ENCODE data around the gene HIVEP3.

Gene HIVEP3

GRCh38 chr1:41749991-41750745 is 168.6 kb downstream of the HIVEP3 start:
- DNase-seq = no peak

DNA sequence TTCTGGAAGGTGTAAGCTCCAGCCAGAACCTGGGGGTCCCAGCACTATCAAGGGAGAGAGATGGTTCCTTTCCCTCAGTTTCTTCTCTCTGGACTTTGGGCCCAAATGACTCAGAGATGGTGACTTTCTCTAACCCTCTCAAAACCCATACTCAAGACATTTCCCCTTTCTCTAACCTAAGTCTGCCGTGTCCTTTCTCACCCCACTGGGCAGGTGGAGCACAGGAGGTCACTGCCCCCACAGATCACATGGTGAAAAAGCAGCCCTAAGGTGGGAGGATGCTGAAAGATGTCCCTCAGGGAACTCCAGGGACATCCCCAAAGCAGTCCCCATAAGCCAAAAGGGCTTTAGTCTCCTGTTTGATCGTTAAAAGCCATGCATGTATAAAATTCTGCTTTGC is 173.7 kb downstream of the HIVEP3 start:
- no peak for DNase-seq

- no peak for DNase-seq
These were observed 175.4 kb downstream of the HIVEP3 start for GRCh38 chr1:41743366-41743765.

- no peak for DNase-seq
These were observed 176.5 kb downstream of the HIVEP3 start for GRCh38 chr1:41742219-41742618.

DNA sequence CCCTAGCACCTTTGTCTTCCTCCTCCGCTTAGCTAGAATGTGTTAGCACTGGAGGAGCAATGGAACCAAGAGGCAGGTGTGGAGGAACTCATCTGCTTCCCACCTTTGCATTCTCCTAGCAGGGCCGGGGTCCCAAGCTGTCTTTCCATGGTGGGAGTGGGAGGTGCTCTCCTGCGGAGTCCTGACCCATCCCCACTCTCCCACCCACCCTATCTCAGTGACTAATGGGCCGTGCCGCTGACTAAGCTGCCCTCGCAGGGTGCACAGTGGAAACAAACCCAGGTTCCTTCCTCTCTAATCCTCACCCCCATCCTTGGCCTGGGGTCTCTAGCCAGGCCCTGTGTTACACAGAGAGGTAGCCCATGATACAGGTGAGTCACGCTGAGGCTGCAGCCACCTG is 177.5 kb downstream of the HIVEP3 start:
- DNase-seq = peak; percentile 63

GRCh38 chr1:41740630-41741239 is 178.0 kb downstream of the HIVEP3 start:
- no peak for DNase-seq

DNA sequence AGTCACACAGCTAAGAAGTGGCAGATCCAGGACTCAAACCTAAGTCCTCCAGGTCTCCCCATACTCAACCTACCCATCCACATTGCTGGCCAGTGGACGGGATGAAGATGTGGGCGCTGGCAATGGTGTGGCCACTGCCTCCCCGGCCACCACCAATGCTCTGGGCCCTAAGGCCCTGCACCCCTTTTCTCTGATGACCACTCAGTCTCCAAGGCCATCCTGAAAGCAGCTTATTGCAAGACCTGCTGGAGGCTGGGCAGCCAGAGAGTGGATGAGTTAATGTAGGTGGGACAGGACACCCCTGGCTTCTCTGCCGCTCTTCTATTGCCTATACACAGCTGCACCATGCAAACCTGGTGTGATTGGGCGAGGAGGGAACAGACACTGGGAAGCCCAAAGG is 178.7 kb downstream of the HIVEP3 start:
- no peak for DNase-seq

DNA sequence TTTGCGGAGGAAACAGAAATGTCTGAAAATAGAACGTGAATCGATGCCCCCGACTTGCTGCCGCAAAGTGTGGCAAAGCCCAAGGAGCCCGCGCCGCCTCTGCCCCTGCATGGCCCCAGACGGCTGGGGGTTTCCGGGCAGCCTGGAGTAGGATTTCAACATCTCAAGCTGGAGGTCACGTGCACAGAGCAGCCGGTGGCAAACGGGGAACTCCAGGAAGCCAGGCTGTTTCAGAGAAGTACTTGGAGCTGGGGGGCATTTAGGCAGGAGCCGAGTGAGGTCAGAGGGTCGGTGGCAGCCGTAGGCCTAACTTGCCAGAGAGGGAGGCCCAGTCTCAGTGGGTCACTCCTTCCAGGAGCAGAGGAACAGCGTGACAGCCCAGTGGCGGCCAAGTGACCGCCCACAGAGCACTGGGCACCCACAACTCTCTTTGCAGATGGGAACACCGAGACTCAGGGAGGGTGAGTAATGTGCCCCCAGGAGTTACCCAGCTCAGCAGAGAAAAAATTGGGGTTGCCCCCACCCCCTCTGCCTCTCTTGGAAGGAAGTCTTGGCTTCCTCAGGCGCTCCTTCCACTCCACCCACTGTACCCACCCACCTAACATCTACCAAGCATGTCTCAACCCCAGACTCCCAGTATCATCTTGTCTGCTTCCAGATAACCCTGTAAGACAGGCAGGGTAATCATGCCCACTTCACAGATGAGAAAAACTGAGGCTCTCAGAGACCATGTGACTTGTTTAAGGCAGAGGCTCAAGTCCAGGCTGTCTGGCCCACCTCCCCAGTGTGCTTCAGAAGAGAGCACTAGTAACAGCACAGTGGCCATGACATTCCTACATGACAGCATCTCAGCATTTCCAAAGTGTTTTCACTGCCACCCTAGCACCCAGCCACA is 179.4 kb downstream of the HIVEP3 start:
- DNase-seq = peak; percentile 84

- no peak for DNase-seq
These were observed 180.2 kb downstream of the HIVEP3 start for GRCh38 chr1:41738475-41738874.

DNA sequence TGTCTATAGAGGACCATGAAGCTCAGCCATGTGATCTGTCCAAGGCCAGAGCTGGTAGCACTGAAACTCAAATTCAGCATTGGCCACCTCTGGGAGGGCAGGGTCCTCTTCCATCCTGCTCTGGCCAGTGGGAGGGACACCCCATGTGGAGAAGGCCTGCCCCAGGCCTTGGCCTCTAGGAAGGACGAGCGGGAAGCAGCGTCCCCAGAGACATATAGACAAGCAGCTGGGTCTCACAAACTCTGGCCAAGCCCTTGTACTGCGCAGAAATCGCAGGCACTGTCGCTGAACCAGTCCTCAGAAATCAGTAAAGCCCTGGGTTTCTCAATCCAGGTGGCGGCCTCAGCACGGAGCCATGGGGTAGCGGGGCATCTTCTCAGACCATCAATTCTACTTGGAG is 180.7 kb downstream of the HIVEP3 start:
- no peak for DNase-seq

- DNase-seq = no peak
These were observed 183.0 kb downstream of the HIVEP3 start for GRCh38 chr1:41735631-41736260.

DNA sequence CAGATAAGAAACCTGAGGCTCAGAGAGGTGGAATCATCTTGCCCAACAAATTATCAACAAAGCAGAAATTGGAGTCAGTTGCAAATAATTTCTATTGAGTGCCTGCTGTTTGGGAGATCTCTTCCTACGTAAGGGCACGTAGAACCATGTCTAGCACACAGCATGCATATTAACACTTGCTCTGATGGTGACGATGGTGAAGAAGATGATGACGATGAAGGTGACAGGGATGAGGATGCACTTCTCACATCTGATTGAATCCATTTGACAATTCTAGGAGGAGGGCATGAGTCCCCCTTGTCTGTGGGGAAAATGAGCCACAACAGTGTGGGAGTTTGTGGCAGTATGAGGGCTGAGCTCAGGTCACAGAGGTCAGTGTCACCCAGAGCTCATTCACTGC is 183.6 kb downstream of the HIVEP3 start:
- no peak for DNase-seq

GRCh38 chr1:41734201-41734970 is 184.3 kb downstream of the HIVEP3 start:
- no peak for DNase-seq

GRCh38 chr1:41733725-41734124 is 185.0 kb downstream of the HIVEP3 start:
- DNase-seq = no peak

DNA sequence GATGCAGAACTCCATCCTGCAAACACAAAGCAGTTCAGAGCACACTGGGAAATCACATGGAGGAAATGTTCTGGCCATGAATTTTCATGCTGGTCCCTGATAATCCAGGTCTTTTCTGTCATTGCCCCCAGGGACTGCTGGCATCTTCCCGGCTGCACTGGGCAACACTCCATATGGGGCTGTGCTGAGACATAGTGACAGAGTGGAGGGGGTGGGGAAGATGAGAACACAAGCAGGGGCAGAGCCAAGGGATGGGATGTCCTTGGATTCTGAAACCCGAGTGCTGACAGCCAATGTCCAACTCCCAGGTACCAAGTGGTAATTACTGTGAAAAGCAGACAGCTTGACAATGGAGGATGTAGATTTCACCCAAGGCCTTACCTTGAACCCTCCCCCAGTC is 185.7 kb downstream of the HIVEP3 start:
- DNase-seq = no peak

DNA sequence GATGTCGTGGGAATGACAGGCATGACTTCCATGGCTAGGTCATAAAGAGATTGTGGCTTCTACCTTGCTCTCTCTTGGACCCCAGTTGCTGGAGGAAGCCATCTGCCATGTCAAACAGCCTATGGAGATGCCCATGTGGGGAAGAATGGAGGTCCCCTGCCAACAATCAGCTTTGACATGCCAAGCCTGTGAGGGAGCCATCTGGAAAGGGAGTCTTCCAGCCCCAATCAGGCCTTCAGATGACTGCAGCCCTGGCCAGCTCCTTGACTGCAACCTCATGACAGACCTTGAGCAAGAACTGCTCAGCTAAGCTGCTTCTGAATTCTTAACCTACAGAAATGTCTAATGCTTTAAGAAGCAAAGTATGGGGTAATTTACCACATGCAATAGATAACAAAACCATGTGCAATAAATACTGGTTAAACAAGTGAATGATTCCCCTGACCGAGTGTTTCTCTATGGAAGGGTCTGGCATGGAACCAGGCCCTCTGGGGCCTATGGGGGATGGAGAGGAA is 187.1 kb downstream of the HIVEP3 start:
- DNase-seq = no peak

GRCh38 chr1:41730806-41731205 is 187.9 kb downstream of the HIVEP3 start:
- no peak for DNase-seq

DNA sequence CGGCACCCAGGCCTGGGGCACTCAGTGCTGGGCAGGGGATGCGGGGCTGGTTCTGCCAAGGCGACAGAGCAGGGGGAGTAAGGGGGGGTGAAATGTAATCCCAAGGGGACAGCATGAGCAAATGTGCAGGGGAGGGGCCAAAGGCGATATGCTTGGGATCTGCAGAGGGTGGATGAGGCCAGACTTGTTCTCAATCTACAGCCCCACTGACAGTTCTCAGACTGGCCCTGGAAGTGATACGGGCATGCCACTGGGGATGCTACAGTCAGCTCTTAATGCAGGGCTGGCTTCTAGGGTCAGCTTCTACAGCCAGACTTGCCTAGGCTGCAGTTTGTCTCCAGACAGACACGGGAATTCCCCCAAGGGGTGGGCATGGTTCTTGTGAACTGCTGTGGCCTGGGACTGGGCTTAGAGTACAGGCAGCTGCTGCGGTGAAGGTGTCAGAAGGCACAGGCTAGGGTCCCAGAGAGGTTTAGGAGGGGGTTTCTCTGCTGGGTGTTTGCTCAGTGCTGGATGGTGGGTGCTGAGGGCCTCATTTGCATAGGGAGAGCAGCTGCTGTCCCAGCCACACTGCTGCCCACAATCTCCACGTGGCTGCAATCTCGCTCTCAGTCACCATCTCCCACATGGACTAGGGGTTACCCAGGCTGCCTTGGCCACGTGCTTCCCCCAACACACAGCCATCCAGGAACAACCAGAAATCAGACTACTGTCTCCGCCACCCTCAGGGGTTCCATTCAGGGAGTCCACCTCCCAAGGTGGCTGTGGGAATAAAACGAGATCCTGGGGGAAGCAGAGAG is 190.1 kb downstream of the HIVEP3 start:
- DNase-seq = peak; percentile 43

DNA sequence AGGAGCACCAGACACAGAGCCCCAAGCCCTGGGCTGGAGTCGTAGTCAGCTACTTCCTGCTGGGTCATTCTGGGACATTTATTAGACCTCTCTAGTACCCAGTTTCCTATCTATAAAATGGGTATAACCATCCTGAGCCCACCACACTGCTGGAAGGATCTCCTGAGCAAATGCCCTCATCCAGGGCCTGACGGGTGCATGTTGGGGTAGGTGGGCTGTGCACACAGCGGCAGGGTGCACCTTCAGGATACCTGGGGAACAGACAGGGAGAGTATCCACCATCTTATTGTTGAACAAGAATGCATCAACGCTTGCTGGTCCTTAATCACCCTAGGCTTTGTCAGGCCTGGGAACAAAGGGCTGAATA is 191.0 kb downstream of the HIVEP3 start:
- DNase-seq = no peak

DNA sequence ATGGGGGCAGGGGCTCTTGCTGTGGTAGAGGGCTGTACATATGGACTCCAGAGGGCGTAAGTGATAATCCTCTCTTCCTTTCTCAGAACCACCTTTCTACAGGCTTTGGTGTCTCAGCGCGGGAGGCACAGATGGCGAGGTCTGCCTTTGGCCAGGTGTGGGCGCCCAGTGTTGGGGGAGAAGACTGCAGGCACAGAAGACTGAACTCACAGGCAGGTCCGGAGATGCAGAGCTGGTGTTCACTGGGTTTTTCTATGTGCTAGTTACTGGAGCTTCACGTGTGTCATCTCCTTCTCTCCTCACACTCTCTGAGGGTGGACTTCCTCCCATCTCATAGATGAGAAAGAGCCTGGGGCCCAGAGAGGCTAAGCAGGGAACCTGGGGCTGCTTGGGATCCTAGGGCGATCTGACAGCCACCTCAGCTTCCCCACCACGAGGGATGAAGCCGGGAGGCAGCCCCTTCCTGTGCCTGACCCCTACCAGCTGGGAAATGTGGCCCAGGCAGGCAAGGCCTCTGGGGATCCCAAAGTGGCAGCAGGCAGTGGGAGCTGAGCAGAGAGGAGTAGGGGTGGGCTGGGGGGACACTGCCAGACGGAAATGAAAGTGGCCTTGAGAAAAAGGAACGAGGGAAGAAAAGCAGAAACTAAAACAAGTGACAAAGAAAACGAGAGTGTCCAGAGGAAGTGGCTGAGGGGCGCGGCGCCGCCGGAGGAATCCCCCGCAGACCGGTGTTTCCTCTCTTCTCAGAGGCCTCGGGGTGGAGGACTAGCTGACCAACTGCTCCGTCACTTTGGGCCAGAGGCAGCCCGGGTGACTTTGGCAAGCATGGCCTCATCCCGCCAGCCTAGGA is 191.6 kb downstream of the HIVEP3 start:
- DNase-seq = no peak

Measured in stimulated activated CD4-positive, alpha-beta T cell treated with anti-CD3 and anti-CD28 coated beads, Interleukin-12 subunit alpha, Interleukin-12 subunit beta, amount 100 ng/mL, for 4 hours (primary cell).